ENCODE measurements around the gene BOLA1. TPM values are rescaled to one million over a fixed set of nuclear protein-coding genes. Genes with fewer than 3 reads are reported as not detected.
"Not testable (repeated sequence)": the region's sequence is repeated elsewhere in the genome, so short reads cannot be mapped to it uniquely, and the experiment has no call there.

The BOLA1 gene, protein sequence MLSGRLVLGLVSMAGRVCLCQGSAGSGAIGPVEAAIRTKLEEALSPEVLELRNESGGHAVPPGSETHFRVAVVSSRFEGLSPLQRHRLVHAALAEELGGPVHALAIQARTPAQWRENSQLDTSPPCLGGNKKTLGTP
- total RNA-seq: 10 to 100 TPM; 24.9 to 27.2 TPM

DNA sequence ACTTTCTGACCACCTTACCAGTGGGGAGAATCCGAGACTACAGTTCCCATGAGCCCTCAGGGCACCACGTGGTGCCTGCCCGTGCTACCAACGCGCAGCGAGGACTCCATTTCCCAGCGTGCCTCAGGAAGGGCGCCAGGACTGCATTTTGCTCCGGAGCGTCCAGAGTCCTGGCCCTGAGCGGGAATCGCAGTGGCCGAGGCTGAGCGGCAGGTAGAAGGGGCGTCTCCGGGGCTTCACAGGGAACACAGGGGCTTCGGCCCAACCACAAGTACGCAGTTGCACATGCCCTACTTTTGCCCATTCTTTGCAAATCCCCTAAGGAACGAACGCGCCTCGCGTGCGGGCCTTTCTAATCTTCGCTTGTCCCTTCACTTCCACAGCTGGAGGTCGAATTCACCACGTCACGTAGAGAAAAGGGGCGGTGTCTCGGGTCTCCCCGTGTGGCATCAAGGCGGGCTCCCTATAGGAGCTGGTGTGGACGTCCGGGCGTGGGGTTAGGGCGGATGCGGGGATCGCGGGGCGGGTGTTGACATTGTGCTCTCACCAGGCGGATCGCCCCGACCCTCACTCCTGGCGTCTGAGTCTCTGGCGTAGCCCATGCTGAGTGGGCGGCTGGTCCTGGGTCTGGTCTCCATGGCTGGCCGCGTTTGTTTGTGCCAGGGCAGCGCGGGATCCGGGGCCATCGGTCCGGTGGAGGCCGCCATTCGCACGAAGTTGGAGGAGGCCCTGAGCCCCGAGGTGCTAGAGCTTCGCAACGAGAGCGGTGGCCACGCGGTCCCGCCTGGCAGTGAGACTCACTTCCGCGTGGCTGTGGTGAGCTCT, at the start of gene BOLA1:
Gene BOLA1 (plus strand): TSS at position 109 of the 825 bp plus-strand sequence. CDS start 492 bp downstream, at position 601.
- Mint-ChIP-seq H3K4me3 (peak within 1 kb of the TSS; percentile 83), H3K27me3 (no peaks in the 10 kb centered on the region), H3K4me1 (peaks cover 29% of the 10 kb centered on the region), H3K27ac (peak within 1 kb of the TSS; percentile 87), H3K9me3 (peaks cover 4% of the 10 kb centered on the region), H3K36me3 (ENCODE audit: low read depth) (peaks cover 13% of the 10 kb centered on the region)
- ChIA-PET POLR2A (interaction anchor here (1.0 to 3.0 kb wide), 12 partner anchors 11 to 334 kb away, joined by 3 to 85 read pairs (median 3); partner anchors contain the start of genes OTUD7B, SF3B4 and VPS45), CTCF (interaction anchor here (0.7 to 2.6 kb wide), 3 partner anchors 11 to 356 kb away, joined by 3 to 17 read pairs (median 3); a partner anchor contains a TSS)
- DNase-seq: peak; percentile 86

DNA sequence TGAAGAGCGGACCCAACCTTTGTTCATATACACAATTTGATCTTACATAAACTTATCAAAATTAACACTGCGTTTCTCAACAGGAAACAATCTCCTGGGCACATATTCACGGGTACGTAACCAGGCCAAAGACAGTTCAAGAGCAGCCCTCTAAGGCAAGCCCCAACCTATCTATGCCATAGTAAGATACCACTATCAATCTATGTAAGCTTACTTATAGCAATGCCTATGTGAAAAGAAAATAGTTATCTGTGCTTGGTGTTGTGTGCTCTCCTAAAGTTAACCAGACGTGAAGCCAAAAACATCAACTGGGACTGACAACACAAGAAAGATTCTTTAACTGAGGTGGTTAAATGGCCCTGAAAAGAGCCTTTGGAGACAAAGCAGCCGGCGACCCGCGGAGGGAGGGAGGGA, 49.4 kb upstream of the BOLA1 start:
- POLR2A ChIA-PET: interaction anchor here (0.8 to 2.9 kb wide), 5 partner anchors 36 to 385 kb away, joined by 3 to 180 read pairs (median 4); a partner anchor contains a TSS
- Mint-ChIP-seq H3K27me3 (no peaks in the 10 kb centered on the region), H3K4me1 (peaks cover 48% of the 10 kb centered on the region), H3K4me3 (peak overlapping the region; percentile 87), H3K36me3 (ENCODE audit: low read depth) (peaks cover 37% of the 10 kb centered on the region), H3K27ac (peak overlapping the region; percentile 93), H3K9me3 (no peaks in the 10 kb centered on the region)
- no peak for DNase-seq
- CTCF ChIA-PET: interaction anchor here (1.5 kb wide), 1 partner anchor 37 kb away, joined by 9 read pairs; a partner anchor contains a TSS

DNA sequence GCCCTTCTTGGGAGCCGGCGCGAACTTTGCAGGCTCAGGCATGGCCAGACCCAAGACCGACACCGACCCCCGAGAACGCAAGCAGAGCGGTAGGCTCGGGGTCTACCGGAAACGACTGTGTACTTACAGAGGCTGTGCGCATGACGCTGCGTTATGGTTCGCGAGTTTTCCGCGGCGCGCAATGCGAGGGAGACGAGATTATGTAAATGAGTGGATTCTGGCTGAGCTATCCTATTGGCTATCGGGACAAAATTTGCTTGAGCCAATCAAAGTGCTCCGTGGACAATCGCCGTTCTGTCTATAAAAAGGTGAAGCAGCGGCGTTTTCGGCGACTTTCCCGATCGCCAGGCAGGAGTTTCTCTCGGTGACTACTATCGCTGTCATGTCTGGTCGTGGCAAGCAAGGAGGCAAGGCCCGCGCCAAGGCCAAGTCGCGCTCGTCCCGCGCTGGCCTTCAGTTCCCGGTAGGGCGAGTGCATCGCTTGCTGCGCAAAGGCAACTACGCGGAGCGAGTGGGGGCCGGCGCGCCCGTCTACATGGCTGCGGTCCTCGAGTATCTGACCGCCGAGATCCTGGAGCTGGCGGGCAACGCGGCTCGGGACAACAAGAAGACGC, 48.5 kb upstream of the BOLA1 start:
- H3K27me3 Mint-ChIP-seq, H3K9me3 Mint-ChIP-seq, CTCF ChIA-PET, H3K4me3 Mint-ChIP-seq, H3K27ac Mint-ChIP-seq, DNase-seq: not testable (repeated sequence)
- peaks cover 28% of the 10 kb centered on the region for H3K36me3 Mint-ChIP-seq (ENCODE audit: low read depth)
- POLR2A ChIA-PET: interaction anchor here (2.9 kb wide), 1 partner anchor 35 kb away, joined by 180 read pairs; a partner anchor contains a TSS
- peaks cover 39% of the 10 kb centered on the region for H3K4me1 Mint-ChIP-seq

DNA sequence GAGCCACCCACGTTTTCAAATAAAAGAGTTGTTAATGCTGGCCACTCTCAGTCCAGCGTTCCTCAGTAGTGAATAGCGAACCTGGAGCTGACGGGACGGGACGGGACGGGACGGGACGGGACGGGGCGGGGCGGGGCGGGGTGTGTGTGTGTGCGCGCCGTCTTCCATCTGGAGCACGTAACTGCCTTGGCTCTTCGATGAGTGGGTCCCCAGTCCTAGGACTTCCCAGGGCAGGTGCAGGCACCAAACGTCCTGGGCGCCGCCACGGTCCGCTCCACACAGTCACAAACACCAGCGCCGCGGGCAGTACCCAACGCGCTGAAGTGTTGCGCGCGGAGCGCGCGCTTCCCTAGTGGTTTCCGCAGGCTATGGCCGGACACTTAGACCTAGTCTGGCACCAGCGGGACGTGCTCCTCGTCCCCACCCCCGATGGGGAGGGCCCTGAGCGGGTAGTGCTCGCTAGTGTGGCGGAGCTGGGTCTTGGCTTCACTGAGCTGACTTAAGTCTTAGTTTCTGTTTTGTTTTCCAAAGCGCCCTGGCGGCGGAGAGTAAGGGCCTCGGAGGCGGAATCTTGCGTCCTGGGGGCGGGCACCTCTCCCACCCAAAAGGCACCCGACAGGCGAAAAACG, 47.7 kb upstream of the BOLA1 start:
- POLR2A ChIA-PET: not testable (repeated sequence)

DNA sequence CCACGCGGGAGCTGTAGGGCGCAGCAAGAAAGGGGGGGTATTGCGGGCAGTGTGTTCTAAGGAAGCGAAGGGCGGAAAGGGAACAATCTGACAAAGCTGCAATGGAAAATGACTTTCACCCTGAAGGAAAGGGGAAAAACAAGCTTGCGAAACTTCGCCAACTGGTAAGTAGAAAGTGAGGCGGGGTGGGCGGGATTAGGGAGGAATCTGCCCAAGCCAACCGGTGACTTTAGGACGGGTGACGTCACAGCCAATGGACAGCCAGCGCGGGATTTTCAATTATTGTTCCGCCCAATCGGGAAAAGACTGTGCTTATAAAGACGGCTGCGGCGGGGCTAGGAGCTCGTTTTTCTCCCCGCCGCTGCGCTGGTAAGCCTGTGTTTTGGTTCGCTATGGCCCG, 47.1 kb upstream of the BOLA1 start:
- H3K27me3 Mint-ChIP-seq, H3K4me3 Mint-ChIP-seq, H3K27ac Mint-ChIP-seq, CTCF ChIA-PET, DNase-seq, POLR2A ChIA-PET, H3K9me3 Mint-ChIP-seq: not testable (repeated sequence)
- peaks cover 20% of the 10 kb centered on the region for H3K36me3 Mint-ChIP-seq (ENCODE audit: low read depth)
- H3K4me1 Mint-ChIP-seq: peaks cover 27% of the 10 kb centered on the region

More for the DNA sequence above, 47.7 kb upstream of the BOLA1 start:
- H3K27ac Mint-ChIP-seq, H3K9me3 Mint-ChIP-seq, H3K4me3 Mint-ChIP-seq, DNase-seq, H3K27me3 Mint-ChIP-seq, CTCF ChIA-PET: not testable (repeated sequence)
- H3K36me3 Mint-ChIP-seq (ENCODE audit: low read depth): peaks cover 25% of the 10 kb centered on the region
- H3K4me1 Mint-ChIP-seq: peaks cover 33% of the 10 kb centered on the region

DNA sequence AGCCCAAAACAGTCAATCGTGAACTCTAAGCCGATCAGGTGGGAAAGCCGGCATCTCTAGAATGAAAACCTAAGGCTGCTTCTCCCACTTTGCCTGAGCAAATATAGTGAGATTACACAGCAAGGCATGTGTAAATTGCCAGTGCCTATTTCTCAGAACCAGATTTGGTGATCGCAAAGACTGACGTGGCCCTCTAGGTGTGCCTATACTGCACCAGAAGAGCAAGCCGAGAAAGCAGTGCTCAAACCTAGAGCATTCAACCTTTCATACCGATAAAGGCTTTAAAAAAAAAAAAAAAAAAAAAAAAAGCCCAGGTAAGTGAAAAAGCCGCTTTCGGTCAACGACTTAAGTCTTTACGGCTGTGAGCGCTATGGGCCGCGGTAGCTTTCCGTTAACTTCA, 39.1 kb upstream of the BOLA1 start:
- H3K36me3 Mint-ChIP-seq (ENCODE audit: low read depth); H3K4me3 Mint-ChIP-seq; H3K4me1 Mint-ChIP-seq; H3K27me3 Mint-ChIP-seq; DNase-seq; H3K9me3 Mint-ChIP-seq; H3K27ac Mint-ChIP-seq; POLR2A ChIA-PET; CTCF ChIA-PET: not testable (repeated sequence)

DNA sequence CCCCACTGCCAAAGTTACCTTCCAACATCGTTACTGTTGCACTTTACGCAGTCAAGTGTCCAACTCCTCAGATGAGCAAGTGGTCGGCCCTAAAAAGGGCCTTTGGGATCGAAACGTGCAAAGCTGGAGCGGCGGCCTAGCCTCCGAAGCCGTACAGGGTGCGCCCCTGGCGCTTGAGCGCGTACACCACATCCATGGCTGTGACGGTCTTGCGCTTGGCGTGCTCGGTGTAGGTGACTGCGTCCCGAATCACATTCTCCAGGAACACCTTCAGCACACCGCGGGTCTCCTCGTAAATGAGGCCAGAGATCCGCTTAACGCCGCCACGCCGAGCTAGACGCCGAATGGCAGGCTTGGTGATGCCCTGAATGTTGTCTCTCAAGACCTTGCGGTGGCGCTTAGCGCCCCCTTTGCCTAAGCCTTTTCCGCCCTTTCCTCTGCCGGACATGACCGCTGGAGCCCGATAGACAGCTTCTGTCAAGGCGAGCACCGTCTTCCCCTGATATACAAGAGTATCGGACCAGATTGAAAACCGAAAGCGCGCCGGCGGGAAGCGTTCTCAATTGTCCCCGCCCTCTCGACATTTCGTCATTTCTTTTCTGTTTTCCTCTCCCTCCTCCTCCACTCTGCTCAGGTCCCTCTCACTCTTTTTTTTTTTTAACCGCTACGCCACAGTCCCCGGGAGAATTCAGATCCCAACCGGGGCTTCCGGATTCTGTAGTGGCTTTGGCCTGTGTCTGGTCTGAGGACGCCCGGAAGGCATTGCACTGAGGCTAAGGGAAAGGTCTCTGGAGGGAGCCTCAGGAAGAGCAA, 38.5 kb upstream of the BOLA1 start:
- DNase-seq; H3K27me3 Mint-ChIP-seq; H3K9me3 Mint-ChIP-seq; H3K27ac Mint-ChIP-seq; H3K4me1 Mint-ChIP-seq; CTCF ChIA-PET; H3K4me3 Mint-ChIP-seq; POLR2A ChIA-PET; H3K36me3 Mint-ChIP-seq (ENCODE audit: low read depth): not testable (repeated sequence)

DNA sequence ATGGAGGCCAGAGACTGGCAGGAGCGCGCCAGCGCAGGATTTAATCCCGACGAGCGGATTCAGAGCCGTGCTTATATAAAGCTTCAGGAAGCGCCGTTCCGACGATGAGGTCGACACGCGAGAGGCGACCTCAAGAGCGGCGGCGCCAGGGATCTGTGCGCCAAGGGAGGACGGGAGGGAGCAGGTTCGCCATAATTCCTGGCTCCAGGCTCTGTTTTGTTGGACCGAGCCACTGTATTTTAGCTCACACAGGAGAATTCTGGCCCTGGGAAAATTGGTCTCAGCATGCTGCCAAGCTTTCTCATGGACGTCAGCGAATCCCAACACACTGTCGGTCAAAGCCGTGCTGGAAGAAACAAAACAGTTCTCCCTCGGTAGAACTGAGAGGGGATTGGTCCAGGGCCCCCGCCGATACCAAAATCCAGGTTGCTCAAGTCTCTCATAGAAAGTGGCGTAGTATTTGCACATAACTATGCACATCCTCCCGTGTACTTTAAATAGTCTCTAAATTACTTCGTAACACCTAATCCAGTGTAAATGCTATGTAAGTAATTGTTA, 37.8 kb upstream of the BOLA1 start:
- H3K27me3 Mint-ChIP-seq; H3K27ac Mint-ChIP-seq; DNase-seq; H3K36me3 Mint-ChIP-seq (ENCODE audit: low read depth); H3K4me1 Mint-ChIP-seq; H3K4me3 Mint-ChIP-seq; H3K9me3 Mint-ChIP-seq; POLR2A ChIA-PET; CTCF ChIA-PET: not testable (repeated sequence)

DNA sequence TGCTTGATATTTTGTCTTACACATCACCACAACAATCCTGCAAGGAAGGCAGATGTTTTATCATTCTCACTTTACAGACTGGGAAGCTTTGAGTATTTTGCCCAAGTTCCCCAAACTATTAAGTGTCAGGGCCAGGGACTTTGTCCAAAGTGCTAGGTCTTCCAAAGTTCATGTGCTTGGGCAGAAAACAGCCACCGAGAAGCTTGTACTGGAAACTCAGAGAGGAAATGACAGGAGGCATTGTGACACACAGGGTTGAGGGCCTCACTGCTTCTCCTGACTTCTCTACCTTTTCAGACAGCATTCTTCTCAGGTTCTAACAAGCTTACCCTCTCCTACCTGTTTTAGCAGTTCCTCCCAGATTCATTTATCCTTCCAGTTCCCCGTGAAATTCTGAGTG, 32.5 kb upstream of the BOLA1 start:
- POLR2A ChIA-PET; H3K27me3 Mint-ChIP-seq; H3K9me3 Mint-ChIP-seq; H3K4me3 Mint-ChIP-seq; H3K4me1 Mint-ChIP-seq; CTCF ChIA-PET; H3K36me3 Mint-ChIP-seq (ENCODE audit: low read depth); H3K27ac Mint-ChIP-seq; DNase-seq: not testable (repeated sequence)

DNA sequence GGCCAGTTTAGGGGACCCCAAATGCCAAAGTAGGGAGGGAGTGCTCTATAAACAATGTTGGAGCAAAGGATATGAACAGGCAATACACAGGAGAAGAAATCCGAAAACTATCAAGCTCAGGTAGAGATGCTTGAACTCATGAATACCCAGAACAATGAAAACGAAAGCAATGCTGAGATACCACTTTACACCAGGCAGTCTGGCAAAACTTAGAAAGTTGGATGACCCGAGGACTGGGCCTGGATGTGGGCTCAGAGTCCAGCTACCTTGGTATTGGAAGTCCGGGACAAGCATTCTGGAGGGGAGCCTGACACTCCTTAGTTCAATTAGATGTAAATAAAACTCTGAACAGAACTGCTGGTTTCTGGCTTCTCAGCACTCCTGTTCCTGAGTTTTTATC, 26.3 kb upstream of the BOLA1 start:
- POLR2A ChIA-PET; CTCF ChIA-PET; DNase-seq; H3K36me3 Mint-ChIP-seq (ENCODE audit: low read depth); H3K4me1 Mint-ChIP-seq; H3K27ac Mint-ChIP-seq; H3K9me3 Mint-ChIP-seq; H3K4me3 Mint-ChIP-seq; H3K27me3 Mint-ChIP-seq: not testable (repeated sequence)

DNA sequence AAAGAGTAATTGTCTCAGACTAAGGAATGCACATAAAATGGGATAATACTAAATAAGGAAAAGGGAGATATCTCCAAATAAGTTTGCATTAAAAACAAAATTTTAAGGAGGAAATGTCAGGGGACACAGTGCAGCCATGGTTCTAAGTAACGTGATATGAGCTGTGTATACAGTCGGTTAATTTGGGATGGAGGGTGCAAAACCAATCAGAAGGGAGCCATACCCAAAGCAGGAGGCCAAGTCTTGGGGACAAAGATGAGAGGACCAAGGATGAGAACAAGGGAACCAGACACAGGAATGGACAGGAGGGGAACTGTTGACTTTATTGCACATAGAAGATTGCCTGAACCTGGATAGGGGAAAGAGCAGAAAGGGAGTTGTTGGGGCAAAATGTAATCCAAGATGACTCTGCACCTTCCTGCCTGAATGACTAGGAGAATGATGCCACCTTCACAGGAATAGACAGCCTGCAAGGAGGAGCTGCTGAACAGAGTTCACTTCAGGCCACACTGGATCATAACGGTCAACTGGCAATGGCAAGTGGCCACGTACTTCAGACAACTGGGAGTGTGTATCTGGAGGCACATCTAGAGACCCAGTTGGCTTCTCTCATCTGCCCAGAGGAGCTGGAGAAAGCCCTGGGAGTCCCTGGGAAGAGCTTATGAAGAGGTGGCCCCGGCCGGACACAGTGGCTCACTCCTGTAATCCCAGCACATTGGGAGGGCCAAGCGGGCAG, 22.0 kb upstream of the BOLA1 start:
- ChIA-PET CTCF (no interaction called here), POLR2A (interaction anchor here (1.8 to 2.1 kb wide), 2 partner anchors 8 to 10 kb away, joined by 8 to 20 read pairs; a partner anchor contains a TSS)
- peaks cover 27% of the 10 kb centered on the region for H3K4me1 Mint-ChIP-seq
- H3K27me3 Mint-ChIP-seq: no peaks in the 10 kb centered on the region
- no peak for DNase-seq
- no peak overlapping the region for H3K27ac Mint-ChIP-seq
- H3K9me3 Mint-ChIP-seq: no peaks in the 10 kb centered on the region
- no peaks in the 10 kb centered on the region for H3K36me3 Mint-ChIP-seq (ENCODE audit: low read depth)
- H3K4me3 Mint-ChIP-seq: no peak overlapping the region

DNA sequence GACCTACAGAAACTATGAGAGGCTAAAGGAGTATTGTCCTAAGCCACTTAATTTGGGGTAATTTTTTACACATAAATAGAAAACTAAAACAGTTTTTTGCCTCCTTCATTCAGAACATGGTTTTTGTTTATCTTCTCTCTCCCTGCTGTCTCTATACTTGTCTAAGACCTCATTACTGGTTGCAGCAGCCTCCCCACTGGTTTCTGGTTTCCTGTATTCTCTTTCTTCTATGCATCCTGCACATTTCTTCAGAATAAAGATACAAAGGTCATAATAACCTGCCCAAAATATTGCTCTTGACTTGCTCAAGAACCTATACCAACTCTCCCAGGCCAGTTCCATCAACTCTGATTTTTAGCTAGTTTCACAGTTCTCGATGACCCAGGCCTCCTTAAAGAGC, 19.8 kb upstream of the BOLA1 start:
- peak; percentile 46 for DNase-seq
- POLR2A ChIA-PET: interaction anchor here (1.8 kb wide), 1 partner anchor 8 kb away, joined by 13 read pairs; a partner anchor contains a TSS
- peak overlapping the region; percentile 75 for H3K27ac Mint-ChIP-seq
- no peaks in the 10 kb centered on the region for H3K9me3 Mint-ChIP-seq
- H3K27me3 Mint-ChIP-seq: no peaks in the 10 kb centered on the region
- no peaks in the 10 kb centered on the region for H3K36me3 Mint-ChIP-seq (ENCODE audit: low read depth)
- peaks cover 29% of the 10 kb centered on the region for H3K4me1 Mint-ChIP-seq
- CTCF ChIA-PET: no interaction called here
- peak overlapping the region; percentile 31 for H3K4me3 Mint-ChIP-seq

All from activated CD4-positive, alpha-beta memory T cell treated with anti-CD3 and anti-CD28 coated beads, Interleukin-2, amount 10 ng/mL, durations not matched to agents 7 days and 5 days (primary cell).